Measurements from ENCODE around the gene HDDC3. TPM values are rescaled to one million over a fixed set of nuclear protein-coding genes. Genes with fewer than 3 reads are reported as not detected.

The HDDC3 gene
- total and polyA plus RNA-seq, 9 of the 15 experiments (the other 6 are each of a cell fraction or from before 2014, with no cell fraction given) = 14.9 to 55.8 (median 36.9) TPM

- TF ChIP-seq ZNF140 (CRISPR knock-in tag; IDR thresholded peaks at IDR 0.05) = no peak
- TF ChIP-seq, protein P1, sequence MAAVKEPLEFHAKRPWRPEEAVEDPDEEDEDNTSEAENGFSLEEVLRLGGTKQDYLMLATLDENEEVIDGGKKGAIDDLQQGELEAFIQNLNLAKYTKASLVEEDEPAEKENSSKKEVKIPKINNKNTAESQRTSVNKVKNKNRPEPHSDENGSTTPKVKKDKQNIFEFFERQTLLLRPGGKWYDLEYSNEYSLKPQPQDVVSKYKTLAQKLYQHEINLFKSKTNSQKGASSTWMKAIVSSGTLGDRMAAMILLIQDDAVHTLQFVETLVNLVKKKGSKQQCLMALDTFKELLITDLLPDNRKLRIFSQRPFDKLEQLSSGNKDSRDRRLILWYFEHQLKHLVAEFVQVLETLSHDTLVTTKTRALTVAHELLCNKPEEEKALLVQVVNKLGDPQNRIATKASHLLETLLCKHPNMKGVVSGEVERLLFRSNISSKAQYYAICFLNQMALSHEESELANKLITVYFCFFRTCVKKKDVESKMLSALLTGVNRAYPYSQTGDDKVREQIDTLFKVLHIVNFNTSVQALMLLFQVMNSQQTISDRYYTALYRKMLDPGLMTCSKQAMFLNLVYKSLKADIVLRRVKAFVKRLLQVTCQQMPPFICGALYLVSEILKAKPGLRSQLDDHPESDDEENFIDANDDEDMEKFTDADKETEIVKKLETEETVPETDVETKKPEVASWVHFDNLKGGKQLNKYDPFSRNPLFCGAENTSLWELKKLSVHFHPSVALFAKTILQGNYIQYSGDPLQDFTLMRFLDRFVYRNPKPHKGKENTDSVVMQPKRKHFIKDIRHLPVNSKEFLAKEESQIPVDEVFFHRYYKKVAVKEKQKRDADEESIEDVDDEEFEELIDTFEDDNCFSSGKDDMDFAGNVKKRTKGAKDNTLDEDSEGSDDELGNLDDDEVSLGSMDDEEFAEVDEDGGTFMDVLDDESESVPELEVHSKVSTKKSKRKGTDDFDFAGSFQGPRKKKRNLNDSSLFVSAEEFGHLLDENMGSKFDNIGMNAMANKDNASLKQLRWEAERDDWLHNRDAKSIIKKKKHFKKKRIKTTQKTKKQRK (IDR thresholded peaks at IDR 0.05; ENCODE audit: borderline replicate concordance, low read depth, low read length) = no peak
- TF ChIP-seq, protein P2, sequence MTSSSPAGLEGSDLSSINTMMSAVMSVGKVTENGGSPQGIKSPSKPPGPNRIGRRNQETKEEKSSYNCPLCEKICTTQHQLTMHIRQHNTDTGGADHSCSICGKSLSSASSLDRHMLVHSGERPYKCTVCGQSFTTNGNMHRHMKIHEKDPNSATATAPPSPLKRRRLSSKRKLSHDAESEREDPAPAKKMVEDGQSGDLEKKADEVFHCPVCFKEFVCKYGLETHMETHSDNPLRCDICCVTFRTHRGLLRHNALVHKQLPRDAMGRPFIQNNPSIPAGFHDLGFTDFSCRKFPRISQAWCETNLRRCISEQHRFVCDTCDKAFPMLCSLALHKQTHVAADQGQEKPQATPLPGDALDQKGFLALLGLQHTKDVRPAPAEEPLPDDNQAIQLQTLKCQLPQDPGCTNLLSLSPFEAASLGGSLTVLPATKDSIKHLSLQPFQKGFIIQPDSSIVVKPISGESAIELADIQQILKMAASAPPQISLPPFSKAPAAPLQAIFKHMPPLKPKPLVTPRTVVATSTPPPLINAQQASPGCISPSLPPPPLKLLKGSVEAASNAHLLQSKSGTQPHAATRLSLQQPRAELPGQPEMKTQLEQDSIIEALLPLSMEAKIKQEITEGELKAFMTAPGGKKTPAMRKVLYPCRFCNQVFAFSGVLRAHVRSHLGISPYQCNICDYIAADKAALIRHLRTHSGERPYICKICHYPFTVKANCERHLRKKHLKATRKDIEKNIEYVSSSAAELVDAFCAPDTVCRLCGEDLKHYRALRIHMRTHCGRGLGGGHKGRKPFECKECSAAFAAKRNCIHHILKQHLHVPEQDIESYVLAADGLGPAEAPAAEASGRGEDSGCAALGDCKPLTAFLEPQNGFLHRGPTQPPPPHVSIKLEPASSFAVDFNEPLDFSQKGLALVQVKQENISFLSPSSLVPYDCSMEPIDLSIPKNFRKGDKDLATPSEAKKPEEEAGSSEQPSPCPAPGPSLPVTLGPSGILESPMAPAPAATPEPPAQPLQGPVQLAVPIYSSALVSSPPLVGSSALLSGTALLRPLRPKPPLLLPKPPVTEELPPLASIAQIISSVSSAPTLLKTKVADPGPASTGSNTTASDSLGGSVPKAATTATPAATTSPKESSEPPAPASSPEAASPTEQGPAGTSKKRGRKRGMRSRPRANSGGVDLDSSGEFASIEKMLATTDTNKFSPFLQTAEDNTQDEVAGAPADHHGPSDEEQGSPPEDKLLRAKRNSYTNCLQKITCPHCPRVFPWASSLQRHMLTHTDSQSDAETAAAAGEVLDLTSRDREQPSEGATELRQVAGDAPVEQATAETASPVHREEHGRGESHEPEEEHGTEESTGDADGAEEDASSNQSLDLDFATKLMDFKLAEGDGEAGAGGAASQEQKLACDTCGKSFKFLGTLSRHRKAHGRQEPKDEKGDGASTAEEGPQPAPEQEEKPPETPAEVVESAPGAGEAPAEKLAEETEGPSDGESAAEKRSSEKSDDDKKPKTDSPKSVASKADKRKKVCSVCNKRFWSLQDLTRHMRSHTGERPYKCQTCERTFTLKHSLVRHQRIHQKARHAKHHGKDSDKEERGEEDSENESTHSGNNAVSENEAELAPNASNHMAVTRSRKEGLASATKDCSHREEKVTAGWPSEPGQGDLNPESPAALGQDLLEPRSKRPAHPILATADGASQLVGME (CRISPR knock-in tag; IDR thresholded peaks at IDR 0.05) = peak; percentile 77; the same call in 1 of the 2 replicates
- TF ChIP-seq DMBX1 (CRISPR knock-in tag; IDR thresholded peaks at IDR 0.05; ENCODE audit: borderline replicate concordance) = no peak
- TF ChIP-seq RBM39 (optimal IDR thresholded peaks at IDR 0.05; ENCODE audit: low read depth, low read length) = peak; percentile 41
- TF ChIP-seq MCM7 (IDR thresholded peaks at IDR 0.05) = no peak
- TF ChIP-seq, protein P3, sequence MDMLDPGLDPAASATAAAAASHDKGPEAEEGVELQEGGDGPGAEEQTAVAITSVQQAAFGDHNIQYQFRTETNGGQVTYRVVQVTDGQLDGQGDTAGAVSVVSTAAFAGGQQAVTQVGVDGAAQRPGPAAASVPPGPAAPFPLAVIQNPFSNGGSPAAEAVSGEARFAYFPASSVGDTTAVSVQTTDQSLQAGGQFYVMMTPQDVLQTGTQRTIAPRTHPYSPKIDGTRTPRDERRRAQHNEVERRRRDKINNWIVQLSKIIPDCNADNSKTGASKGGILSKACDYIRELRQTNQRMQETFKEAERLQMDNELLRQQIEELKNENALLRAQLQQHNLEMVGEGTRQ (CRISPR knock-in tag; IDR thresholded peaks at IDR 0.05) = no peak
- 0 out of 2 replicates have a peak, but pooled peaks have one; percentile 5 for TF ChIP-seq ZNF436 (CRISPR knock-in tag; IDR thresholded peaks at IDR 0.05)
- no peak for TF ChIP-seq ARHGAP35 (IDR thresholded peaks at IDR 0.05; ENCODE audit: partially characterized antibody)
- no peak for TF ChIP-seq BMI1 (IDR thresholded peaks at IDR 0.05; ENCODE audit: low read length)
- no peak for TF ChIP-seq TRIM25 (IDR thresholded peaks at IDR 0.05; ENCODE audit: borderline replicate concordance)
- TF ChIP-seq, protein P4, sequence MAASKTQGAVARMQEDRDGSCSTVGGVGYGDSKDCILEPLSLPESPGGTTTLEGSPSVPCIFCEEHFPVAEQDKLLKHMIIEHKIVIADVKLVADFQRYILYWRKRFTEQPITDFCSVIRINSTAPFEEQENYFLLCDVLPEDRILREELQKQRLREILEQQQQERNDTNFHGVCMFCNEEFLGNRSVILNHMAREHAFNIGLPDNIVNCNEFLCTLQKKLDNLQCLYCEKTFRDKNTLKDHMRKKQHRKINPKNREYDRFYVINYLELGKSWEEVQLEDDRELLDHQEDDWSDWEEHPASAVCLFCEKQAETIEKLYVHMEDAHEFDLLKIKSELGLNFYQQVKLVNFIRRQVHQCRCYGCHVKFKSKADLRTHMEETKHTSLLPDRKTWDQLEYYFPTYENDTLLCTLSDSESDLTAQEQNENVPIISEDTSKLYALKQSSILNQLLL (CRISPR knock-in tag; IDR thresholded peaks at IDR 0.05; ENCODE audit: borderline replicate concordance) = no peak
- TF ChIP-seq GABPB1 (CRISPR knock-in tag; IDR thresholded peaks at IDR 0.05) = no peak
These were observed 30.1 kb downstream of the HDDC3 start (continued) for GRCh38 chr15:90902040-90902839.
